GM19043 (cell line): ENCODE results near the gene FAM120AOS.

ENCODE experiments used
- ATAC-seq: cut with Tn5 transposase; IDR thresholded peaks from one replicate; pipeline ENCODE4 v1.9.1; 2021; ENCODE audit warnings: low read depth; ENCODE audit not compliant: unreplicated experiment

FAM120AOS gene

DNA sequence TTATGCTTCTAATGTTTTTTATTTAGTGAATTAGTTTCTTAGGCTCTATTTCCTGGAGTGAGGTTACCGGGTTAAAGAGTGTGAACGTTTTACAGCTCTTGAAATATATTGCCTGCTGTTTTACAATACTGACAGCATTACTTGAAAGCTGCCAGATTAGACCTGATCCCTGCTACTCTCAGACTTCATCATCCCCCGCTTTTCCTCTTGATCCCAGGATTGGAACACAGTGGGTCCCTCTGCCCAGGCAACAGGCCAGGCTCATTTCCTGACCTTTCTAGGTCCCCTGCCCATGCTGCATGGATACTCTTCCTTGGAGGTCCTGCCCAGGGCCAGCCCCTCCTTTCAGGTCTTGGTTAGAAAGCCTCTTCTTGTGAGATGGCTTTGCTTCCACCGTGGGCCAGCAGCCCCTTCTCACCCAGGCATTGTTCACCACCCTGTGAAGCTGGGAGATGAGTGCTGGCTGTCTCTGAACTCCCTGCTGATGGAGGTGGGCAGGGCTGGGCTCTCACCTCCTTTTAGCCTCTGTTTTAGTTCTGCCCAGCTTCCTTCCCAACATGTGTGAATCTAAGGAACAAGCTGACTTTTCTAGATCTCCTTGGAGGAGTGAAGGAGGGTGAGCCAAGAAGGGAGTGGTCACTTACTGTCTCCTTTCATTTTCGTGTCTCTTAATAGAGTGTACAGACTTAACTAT is 15.5 kb upstream of the FAM120AOS start:
- ATAC-seq, result no peak

DNA sequence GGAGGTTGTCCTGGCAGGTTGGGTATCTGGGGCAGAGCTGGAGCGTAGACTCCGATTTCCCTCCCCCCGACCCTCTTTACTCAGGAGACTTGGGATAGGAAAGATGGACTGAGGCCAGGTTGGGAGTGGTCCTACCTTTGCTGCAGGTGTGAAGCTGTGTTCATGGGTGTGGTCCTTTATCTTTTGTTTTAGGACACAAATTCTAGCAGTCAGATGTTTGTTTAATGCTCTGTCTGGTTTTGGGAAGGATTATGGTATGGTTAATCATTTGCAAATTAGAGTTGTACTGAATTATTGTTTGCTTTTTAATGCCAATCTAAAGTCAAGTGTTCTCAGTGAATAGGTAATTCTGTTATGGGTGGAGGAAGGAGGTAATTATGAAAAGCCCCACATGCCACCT is 14.1 kb upstream of the FAM120AOS start:
- ATAC-seq, result no peak

DNA sequence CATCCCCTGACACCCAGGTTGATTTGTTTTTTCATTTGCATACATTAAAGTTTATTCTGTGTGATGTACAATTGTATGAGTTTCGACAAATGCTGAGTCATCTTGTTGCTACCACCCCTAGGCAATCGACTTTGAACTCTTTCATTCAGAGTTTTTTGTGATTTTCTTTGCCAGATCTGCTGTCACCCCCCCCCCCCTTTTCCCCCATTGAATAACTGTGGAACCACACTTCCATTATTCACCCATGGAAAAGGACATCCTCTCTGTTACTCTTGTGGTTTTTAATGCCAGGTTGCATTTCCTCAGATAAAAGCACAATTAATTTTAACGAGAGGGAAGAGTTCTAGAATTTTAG is 13.7 kb upstream of the FAM120AOS start:
- no peak for ATAC-seq

DNA sequence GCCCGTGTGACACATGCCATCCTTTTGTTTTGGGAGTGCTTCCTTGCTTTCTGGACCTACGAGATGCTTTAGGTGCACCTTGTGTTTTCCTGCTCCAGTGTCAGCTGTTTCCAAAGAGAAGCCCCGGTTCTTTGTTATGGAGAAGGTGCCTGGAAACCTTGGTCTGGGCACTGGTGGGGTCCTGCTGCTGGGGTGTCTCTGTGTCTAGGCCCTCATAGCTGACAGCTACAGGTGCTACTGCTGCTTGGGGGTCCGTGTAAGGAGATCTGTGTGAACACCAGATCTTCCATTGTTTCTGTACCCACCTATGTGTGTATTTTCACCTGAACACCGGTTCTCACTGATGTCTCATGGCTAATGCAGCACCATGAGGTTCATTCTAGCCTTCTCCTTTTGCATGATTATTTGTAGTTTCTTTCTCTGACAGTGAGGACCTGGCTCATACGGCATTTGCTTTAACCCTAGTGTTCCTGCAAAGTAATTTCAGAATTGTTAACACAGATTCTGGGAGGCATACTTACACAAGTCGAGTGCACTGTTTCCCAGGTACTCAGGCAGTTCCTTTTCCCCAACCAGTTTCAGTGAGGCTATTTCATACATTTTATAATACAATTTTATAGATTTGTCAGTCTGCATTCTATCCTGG is 13.2 kb upstream of the FAM120AOS start:
- no peak for ATAC-seq

DNA sequence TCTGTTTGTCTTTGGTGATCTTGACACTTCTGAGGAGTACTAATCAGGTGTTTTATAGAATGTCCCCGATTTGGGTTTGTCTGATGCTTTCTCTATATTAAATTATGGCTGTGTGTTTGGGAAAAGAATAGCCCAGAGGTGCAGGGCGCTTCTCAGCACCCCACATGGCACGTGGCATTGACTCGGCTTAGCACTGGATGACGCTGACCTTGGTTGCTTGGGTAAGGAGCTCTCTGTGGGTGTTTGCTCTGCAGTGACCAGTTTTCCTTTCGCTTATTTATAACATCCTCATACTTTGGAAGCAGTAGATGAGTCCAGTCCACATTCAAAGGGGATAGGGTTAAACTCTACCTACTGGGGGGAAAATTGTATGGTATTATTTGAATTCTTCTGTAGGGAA is 12.5 kb upstream of the FAM120AOS start:
- ATAC-seq, result no peak

DNA sequence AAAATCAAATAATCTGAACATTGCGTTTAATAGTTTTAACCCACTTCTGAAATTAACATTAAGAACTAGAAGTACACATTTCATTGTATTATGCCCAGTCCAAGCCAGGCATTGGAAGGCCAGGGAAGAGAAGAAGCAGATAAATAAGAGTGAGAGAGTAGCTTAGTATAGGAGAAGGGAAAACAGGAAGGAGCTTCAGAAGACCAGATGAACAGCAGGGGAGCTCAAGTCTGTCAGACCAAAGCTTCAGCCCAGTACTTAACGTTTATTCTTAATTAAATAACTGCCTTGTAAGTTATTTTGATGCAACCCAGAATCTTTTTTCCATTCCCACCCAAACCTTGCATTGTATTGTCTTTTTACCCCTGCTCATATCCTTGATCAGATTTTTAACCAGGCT is 11.5 kb upstream of the FAM120AOS start:
- no peak for ATAC-seq

DNA sequence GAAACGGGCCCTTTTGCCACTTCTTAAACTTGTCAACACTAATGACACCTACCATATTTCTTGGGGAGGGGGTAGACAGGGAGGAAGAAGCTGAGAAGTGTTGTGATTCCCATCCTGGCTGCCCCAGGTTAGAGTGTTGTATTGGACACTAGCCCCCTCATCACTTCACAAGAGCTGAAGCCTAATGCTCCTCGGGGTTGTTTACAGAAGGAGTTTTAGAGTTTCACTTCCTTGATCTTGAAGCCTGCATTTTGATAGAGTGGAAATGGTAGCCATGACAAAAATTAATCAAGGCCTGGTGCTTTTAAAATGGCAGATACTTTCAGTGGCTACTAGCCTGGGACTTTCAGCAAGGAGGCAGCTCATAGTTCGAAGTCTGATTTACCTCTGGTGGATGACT is 11.0 kb upstream of the FAM120AOS start:
- peak; percentile 65 for ATAC-seq

DNA sequence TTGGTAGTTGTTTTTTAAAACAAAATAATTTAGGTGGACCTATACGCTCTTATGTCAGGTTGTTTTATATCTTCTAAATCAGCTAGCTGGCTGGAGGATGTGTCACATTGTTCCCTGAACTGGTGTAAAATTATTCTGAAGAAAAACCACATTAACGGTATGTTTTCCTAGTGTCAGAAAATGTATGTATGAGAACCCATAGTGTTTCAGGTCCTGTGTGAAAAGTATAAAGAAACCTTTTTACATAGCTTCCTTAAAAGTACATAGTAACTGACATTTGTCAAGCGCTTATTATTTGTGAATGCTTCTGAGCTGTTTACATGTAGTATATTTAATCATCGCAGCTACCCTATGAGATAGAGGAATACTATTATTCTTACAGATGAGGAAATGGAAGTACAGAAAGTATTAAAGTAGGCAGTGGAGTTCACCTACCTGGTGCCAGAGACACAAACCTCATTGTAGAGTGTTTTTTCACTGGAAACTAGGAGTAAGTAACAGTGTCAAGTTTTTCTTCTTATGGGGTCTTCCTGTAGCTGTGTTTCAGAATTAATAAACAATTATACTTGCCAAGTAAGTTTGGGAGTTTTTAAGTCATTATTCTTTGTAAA is 10.4 kb upstream of the FAM120AOS start:
- ATAC-seq, result no peak

DNA sequence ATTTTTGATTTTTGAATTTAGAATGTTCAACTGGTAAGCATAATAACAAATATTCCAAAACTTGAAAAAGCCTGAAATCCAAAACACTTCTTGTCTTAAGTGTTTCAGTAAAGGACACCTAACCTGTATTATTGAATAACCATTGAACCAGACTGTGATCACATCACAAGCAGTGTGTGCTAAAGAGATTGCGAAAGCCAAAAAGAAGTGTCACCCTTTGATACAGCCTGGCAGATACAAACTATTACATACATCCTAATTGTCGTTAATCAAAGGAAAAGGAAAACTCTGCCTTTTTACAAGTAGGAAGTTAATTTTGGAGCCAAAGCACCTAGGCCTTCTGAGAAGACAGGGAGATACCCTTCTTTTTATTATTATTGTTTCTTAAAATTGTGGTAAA is 8.4 kb upstream of the FAM120AOS start:
- no peak for ATAC-seq

DNA sequence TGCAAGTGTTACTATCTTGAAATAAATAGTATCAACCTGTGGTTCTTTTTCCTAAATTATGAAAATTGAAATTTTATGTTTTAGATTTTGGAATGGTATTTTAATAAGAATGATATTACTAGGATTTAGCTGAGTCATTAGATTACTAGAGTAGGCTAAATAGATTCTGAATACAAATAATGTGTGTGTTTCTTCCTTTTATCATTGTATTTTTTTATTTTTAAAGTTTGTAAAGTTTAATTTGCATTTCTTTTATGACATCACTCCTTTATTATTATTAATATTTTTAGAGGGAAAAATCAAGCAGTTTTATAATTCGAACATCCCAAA is 8.0 kb upstream of the FAM120AOS start:
- no peak for ATAC-seq

DNA sequence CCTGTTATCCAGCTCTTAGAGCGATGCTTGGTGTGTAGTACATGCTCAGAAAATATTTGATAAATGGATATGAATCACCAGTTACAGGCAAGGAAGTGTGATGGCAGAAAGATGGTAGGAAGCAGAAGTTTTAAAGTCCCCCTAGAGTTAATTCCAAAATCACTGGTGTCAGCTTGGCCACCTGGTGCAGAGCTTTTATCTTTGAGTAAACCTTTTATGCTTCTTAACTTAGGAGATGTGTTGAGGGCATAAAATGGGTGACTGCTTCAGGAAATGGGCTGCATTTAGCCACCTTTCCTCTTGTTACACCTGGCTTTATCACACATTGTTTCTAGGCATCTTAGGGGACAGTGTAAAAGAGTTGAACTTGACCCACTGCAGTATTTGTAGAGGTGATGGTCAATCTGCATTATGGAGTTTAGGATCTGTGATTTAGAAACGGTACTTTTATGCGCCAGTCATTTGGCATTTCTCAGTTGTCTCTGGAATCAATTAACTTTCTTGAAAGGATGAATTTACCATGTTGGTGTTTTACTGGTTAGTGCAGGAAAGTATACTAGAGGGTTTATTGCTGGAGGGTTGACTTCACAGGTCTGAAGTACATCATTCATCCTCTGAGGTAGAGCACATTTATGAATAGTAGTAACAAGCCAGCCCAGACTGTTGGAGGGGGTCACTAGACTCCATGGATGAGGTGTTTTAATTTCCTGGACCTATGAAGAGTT is 7.5 kb upstream of the FAM120AOS start:
- no peak for ATAC-seq

DNA sequence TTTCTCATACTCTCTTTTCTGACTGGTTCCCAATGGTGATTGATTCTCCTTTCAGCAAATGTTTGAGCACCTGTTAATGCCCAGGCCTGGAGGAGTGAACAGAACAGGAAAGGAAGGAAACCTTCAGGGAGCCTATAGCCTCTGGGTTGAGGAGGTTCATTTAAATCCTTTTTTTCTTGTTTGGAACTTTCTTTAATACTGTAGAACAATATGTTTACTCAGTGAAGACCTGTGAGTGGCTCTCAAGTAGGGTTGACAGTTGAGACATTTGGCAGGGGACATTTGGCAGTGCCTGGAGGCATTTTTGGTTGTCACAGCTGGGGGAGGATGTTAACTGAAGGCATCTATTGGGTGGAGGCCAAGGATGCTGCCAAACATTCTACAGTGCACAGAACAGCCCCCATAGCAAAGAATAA is 6.1 kb upstream of the FAM120AOS start:
- ATAC-seq, result no peak

DNA sequence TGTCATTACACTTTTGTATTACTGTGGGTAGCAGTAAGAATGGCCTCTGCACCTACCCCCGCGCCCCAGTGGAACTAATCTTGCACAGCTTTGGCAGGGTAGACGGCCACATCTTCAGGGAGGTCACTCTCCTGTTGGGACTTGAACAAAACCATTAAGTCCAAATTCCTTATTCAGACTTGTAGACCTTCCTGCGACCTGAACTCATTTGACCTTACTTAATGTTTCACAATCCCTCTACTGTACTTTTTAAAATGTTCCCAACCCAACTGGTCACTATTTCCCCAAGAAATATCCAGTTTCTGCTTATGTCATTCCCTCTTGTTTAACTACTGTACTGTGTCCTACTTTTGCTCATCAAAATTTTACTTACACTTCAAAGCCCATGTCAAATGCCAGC is 5.3 kb upstream of the FAM120AOS start:
- ATAC-seq, result no peak

DNA sequence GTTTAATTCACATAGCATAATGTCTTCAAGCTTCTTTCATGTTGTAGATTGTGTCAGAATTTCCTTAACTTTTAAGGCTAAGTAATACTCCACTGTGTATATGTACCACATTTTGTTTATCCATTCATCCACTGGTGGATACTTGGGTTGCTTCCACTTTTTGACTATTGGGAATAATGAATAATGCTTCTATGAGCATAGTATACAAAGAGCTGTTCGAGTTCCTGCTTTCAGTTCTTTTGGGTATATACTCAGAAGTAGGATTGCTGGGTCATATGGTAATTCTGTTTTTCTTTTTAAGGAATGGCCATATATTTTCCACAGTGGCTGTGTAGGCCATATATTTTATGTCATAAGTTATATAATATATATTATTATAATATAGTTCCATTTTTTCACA is 3.6 kb upstream of the FAM120AOS start:
- ATAC-seq, result no peak

DNA sequence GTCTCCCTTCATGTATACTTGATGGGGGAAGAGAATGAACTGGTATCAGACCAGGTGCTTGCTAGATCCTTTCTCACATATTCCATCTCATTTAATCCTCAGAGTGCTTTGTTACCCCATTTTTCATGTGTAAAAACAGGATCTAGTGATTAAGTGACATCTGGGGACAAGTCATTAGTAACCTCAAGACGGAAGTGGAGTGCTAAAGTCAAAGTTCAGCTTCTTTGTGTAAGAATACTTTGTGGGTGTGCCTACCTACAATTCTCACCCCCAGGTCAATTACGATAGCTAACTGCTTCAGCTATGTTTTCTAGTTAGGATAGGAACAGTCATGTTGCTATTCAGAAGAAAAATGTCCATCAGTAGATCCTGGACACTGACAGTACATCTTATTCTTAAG is 3.1 kb upstream of the FAM120AOS start:
- no peak for ATAC-seq

DNA sequence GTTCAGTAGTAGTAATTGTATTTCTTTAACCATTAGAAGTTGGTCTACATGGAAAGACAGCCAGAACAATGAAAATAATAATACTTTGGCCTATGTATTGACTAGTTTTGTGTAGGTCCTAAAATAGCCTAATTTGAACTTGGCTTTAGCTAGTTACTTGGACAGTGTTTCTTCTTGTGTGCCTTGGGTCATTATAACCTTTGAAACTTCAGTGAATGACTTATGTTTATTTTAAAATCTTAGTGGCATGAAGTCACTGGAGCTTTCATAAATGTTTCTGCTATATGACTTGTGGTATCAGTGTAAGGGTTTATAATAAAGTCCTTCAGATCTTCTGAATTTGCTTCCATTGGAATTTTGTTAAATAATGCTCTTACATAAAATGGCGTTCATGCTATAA is 2.6 kb upstream of the FAM120AOS start:
- ATAC-seq, result no peak

DNA sequence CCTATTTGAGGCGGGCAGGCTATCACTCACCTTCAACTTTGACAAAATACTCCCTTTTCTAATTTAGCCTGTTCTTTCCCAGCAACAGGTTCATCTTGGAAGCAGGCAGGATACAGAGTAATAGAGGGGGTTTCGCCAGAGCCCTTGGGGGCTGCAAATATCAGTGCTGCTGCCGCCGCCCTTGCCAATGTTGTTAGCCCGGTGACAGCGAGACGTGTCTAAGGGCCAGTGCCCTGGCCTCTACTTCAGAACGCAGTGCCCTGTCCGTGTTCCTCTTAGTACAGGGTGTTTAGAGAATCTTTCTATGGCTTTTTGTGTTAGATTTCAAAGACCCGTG is 703 bp downstream of the FAM120AOS start:
- no peak for ATAC-seq

DNA sequence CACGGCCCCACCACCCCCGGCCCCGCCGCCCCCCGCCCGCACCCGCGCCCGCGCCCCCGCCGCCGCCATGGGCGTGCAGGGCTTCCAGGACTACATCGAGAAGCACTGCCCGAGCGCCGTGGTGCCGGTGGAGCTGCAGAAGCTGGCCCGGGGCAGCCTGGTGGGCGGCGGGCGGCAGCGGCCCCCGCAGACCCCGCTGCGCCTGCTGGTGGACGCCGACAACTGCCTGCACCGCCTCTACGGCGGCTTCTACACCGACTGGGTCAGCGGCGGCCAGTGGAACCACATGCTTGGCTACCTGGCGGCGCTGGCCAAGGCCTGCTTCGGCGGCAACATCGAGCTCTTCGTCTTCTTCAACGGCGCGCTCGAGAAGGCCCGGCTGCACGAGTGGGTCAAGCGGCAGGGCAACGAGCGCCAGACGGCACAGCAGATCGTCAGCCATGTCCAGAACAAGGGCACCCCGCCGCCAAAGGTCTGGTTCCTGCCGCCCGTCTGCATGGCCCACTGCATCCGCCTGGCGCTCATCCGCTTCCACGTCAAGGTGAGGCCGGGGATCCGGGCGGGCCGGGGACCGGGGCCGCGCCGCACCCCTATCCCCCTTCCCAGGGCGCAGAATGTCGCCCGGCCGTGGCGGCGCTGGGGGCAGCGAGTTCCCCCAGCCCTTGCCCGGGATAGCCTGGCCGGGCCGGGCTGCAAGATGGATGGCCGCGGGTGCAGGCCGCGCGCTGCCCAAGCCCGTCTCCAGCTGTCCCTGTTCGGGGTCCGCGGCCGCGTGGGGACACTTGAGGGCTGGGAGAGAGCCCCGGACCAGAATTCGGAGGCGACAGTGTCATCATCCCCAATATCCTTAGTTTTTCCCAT is 1.3 kb downstream of the FAM120AOS start:
- ATAC-seq, result no peak

DNA sequence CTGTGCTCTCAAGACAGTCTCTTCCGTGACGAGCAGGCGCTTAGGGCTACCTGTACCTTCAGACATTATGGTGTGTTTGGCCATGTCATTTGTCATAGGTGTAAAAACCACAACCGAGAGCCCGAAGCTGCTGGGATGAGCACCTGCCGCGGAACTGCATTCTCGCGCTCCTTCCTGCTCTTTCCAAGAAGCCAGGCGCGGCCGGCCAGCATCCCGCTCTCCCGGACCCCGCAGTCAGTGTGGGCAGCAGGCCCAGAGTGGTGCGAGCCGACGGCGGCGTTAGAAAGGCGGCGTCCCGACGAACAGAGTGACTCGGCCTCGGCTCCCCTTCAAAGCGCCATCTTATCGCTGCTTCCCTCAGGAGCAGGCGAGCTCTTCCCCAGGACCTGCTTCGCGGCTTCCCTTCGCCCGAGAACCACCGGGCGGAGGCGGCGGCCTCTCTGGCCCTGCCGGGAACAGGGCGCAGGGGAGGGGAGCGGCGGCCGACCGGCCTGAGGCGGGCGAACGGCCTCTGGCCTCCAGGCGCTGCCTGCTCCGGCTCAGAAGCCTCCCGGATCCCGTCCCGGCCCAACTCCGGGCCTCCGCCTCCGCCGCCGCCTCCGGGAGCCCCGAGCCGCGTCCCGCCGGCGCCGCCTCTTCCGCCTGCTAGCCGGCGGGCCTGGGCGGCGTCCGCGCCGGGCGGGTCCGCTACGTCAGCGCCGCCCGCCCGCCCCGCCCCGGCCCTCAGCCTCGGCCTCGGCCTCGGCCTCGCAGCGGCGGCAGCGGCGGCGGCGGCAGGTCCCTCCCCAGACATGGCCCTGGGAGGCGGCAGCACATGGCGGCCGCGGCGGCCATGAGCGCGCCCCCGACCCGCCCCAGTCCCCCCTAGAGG is 2.2 kb downstream of the FAM120AOS start, which contains the start of gene FAM120A:
TSS of gene FAM120A (plus strand) at position 741 of the 871 bp plus-strand sequence. CDS start 231 bp downstream, outside the sequence.
- peak; percentile 46 for ATAC-seq

DNA sequence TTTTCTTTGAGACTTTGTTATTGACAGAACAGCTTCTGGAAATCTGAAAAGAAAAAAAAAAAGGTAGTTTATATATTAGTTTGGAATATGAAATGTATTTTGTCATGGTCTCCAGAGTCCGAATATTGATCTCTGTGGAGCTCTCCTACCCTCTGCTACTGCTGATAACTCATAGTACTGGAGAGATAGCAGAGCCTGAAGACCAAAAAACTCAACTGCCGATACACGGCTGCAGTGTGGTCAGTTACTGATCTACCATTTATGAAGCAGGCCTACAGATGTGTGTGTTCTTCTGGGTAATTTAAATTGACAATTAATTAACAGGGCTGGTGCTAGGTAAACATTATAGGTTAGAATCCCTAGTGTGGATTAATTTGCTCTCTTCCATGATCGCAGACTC is 5.7 kb downstream of the FAM120AOS start:
- no peak for ATAC-seq
